Psoas muscle (tissue), 8 donors: ENCODE data around the gene NINL. TPM values are rescaled to one million over a fixed set of nuclear protein-coding genes. Genes with fewer than 3 reads are reported as not detected.
"Not testable (repeated sequence)": the region's sequence is repeated elsewhere in the genome, so short reads cannot be mapped to it uniquely, and the experiment has no call there.

Experiments used
- ATAC-seq, 4 donors: fragments of 200-7000 bp; cut with Tn5 transposase; one replicate each; pipeline ENCODE4 v1.9.1; 2020; ENCODE audit warnings: moderate library complexity in 3 of 4, mild to moderate bottlenecking in 2 of 4
- DNase-seq, 2 donors: peaks; one replicate each; pipeline ENCODE4 v3.0.0-alpha.2; 2020
- H3K27ac ChIP-seq: fragments of 200-600 bp; one replicate; pipeline ENCODE4 v1.8.0; 2022
- H3K27me3 ChIP-seq, 3 donors: fragments of 200-600 bp in 1 of 3; one replicate each; pipeline versions ENCODE4 v1.6.1 to v1.8.0; 2013 to 2022; ENCODE audit warnings: low read length in 2 of 3, mild to moderate bottlenecking in 2 of 3, moderate library complexity in 1 of 3; ENCODE audit not compliant: insufficient read depth in 3 of 3
- H3K36me3 ChIP-seq, 2 donors: fragments of 200-600 bp in 1 of 2; one replicate each; pipeline versions ENCODE4 v1.6.1 to v1.8.0; 2013 to 2022; ENCODE audit warnings: low read depth in 1 of 2, mild to moderate bottlenecking in 1 of 2, moderate library complexity in 1 of 2; ENCODE audit not compliant: insufficient read depth in 1 of 2
- H3K4me1 ChIP-seq: fragments of 200-600 bp; one replicate; pipeline ENCODE4 v1.8.0; 2022
- H3K4me3 ChIP-seq: fragments of 200-600 bp; one replicate; pipeline ENCODE4 v1.8.0; 2022; ENCODE audit warnings: mild to moderate bottlenecking
- H3K9me3 ChIP-seq: fragments of 200-600 bp; one replicate; pipeline ENCODE4 v1.8.0; 2022
- CTCF ChIP-seq: fragments of 200-600 bp; IDR thresholded peaks from one replicate; pipeline ENCODE4 v1.8.0; 2022; ENCODE audit warnings: antibody characterized with exemption
- WGBS, 3 donors: extraction: QIAGEN DNeasy Blood & Tissue Kit; methylation state at CpG; one replicate each; pipeline versions ENCODE4 v1.1.6 to v1.1.7; 2013; 5-methylcytosine and 5-hydroxymethylcytosine counted together
- intact Hi-C, 2 donors: fragments of 100-400 bp; cut with DNase I; formaldehyde crosslinking; loops; one replicate each; pipeline versions ENCODE4 v1.11.0 to v1.14.2; 2022
- polyA plus RNA-seq, 3 donors: library from polyadenylated mRNA; stranded (reverse); fragments of 200-250 nt; gene quantifications; one replicate each; pipeline ENCODE4 v1.2.3, GENCODE V29; 2013
- total RNA-seq, 4 donors: library from RNA; stranded (reverse); fragmentation: NEBNext Ultra II Directional in 2 of 4; extraction: Animal tissue kit (Norgen Biotek cat#: 25700) in 2 of 4; gene quantifications; one replicate each; pipeline versions ENCODE4 v1.2.1 to v1.2.4, GENCODE V29; 2021 to 2023
- donor health status: healthy with polysubstance abuse.
- donor health status: DM: no; HTN: no; CAD: no; lungs with moderate emphysema.
- donor health status: Bipolar disorder and iron deficiency.
- donor health status: healthy.
- donor health status: DM: yes; HTN: yes; CAD: no.
- donor health status: DM: no; HTN: no; CAD: no.
- donor health status: DM: no; HTN: no; CAD: no.
- donor health status: DM: yes; HTN: yes; CAD: no.

NINL gene
- total and polyA plus RNA-seq, 7 donors: 0.22 to 1.3 (median 0.42) TPM

DNA sequence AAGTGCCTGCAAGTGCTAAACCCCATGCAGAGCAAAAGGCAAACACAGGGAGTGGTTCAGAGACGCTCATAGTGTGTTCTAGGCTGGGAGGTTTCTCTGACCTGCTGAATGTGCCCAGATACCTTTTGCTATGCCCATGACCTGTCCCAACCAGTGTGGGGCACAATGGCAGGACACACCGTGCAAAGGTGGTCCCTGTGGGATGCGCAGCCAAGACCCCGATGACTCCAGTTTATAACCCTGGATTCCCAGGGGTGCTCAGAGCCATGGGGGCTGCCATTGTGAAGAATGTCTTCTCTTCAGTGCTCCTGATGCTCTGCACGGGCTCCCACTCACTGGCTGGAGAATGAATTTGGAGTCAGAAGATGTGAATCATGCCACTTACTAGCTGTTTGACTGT lies 2.2 kb upstream of the NINL start:
- peaks cover 0 to 31% (median 11%) of the 10 kb centered on the region in 3 donors for H3K27me3 ChIP-seq
- no peaks in the 10 kb centered on the region for H3K36me3 ChIP-seq
- ATAC-seq (no peak), DNase-seq (no peak)
- no peak overlapping the region for H3K4me3 ChIP-seq
- H3K9me3 ChIP-seq: no peaks in the 10 kb centered on the region
- no peak for TF ChIP-seq CTCF
- H3K4me1 ChIP-seq: no peaks in the 10 kb centered on the region
- 69 to 79% (median 70%) methylated on average over 5 of the region's 5 CpGs for WGBS, 3 donors
- intact Hi-C loops: no loop called here
- H3K27ac ChIP-seq: no peak overlapping the region

DNA sequence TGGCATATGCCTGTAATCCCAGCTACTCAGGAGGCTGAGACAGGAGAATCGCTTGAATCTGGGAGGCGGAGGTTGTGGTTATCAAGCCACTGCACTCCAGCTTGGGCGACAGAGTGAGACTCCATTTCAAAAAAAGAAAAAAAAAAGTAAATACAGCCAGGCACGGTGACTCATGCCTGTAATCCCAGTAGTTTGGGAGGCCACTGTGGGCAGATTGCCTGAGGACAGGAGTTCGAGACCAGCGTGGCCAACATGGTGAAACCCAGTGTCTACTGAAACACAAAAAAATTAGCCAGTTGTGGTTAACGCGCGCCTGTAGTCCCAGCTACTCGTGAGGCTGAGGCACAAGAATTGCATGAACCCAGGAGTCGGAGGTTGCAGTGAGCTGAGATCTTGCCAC lies 1.5 kb upstream of the NINL start:
- Histone ChIP-seq H3K4me3 (no peak overlapping the region), H3K36me3 (no peaks in the 10 kb centered on the region), H3K9me3 (no peaks in the 10 kb centered on the region), H3K27me3 (peaks cover 0 to 34% (median 11%) of the 10 kb centered on the region in 3 donors), H3K4me1 (no peaks in the 10 kb centered on the region), H3K27ac (no peak overlapping the region)
- ATAC-seq: no peak
- intact Hi-C loops: no loop called here
- no peak for TF ChIP-seq CTCF
- DNase-seq: no peak
- WGBS, 3 donors: 77 to 86% (median 85%) methylated on average over 11 of the region's 11 CpGs

GRCh38 chr20:25583607-25584006 lies 1.7 kb downstream of the NINL start:
- 88 to 91% (median 90%) methylated on average over 7 of the region's 7 CpGs for WGBS, 3 donors
- H3K36me3 ChIP-seq, intact Hi-C loops, ATAC-seq, H3K9me3 ChIP-seq, H3K4me3 ChIP-seq, DNase-seq, H3K27ac ChIP-seq, H3K4me1 ChIP-seq: not testable (repeated sequence)
- H3K27me3 ChIP-seq: peaks cover 0 to 43% (median 11%) of the 10 kb centered on the region in 3 donors

DNA sequence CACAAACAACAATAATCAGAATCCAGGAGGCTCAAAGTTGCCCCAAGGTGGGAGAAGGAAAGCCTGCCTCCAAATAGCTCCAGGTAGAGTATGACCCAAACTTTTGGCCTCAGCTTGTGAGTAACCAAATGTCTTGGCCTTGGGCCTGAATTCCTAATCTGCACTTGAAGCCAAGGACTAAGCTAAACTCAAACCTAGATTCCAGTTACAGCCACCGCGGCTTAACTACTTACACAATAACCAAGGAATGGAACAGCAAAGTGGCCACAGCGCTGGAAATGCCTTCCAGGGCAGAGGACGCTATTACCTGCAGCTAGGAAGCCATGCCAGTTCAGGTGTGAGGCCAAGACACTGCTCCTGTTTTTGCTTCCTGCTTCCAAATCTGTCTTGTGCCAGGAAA lies 4.6 kb downstream of the NINL start:
- Histone ChIP-seq H3K4me1 (no peaks in the 10 kb centered on the region), H3K27me3 (peaks cover 0 to 45% (median 7%) of the 10 kb centered on the region in 3 donors), H3K27ac (no peak overlapping the region), H3K4me3 (no peak overlapping the region), H3K36me3 (no peaks in the 10 kb centered on the region), H3K9me3 (no peaks in the 10 kb centered on the region)
- 43 to 76% (median 54%) methylated on average over 4 of the region's 4 CpGs for WGBS, 3 donors
- intact Hi-C loops: no loop called here
- DNase-seq (no peak), ATAC-seq (no peak)
- TF ChIP-seq CTCF: no peak

DNA sequence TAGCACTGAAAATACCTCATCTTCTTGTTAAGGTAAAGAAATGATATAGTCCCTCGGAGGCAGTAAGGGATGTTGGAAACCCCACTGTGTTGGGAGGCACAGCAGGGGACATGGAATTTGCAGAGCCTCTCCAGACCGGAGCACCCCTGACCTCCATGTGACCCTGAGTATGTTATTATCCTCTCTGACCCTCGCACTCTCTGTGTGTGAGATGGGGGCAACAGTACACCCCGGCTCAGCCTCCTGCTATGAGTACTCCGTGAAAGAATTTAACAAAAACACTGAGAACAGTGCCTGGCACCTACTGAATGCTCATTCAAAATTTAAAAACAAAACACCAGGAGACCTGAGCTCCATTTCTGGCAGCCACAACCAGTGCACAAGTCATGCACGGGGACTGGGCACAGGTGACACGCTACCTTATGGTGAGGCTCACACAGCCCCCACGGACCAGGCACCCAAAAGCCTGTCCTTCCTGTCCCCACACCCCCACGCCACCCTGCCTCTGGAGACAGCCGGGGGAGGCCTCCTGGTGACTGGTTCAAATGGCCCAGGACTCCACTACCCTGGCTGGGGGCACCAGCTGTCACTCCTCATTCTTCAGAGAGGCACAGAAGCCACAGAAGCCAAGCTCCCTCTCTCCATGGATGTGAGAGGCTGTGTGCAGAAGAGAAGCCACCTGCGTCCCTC lies 6.1 kb downstream of the NINL start:
- WGBS, 3 donors: 75 to 81% (median 76%) methylated on average over 11 of the region's 11 CpGs

More for the DNA sequence above, 6.1 kb downstream of the NINL start:
- no peak overlapping the region for H3K27ac ChIP-seq
- ATAC-seq (no peak), DNase-seq (no peak)
- H3K4me1 ChIP-seq: no peaks in the 10 kb centered on the region
- intact Hi-C loops: no loop called here
- H3K4me3 ChIP-seq: no peak overlapping the region
- no peak for TF ChIP-seq CTCF
- no peaks in the 10 kb centered on the region for H3K9me3 ChIP-seq
- H3K27me3 ChIP-seq: peaks cover 0 to 30% (median 0%) of the 10 kb centered on the region in 3 donors
- H3K36me3 ChIP-seq: no peaks in the 10 kb centered on the region
